GM12878 (cell line): ENCODE measurements around the gene RTN3.

ENCODE experiments used
- TF ChIP-seq, protein P1 (sequence below), 3 experiments: IDR thresholded peaks in 2 of 3; conservative IDR thresholded peaks in 1 of 3; 2 replicates each; pipeline ENCODE4 v1.5.1; 2011; ENCODE audit warnings: low read depth in 3 of 3, low read length in 3 of 3, mild to moderate bottlenecking in 3 of 3, control low read depth in 2 of 3, moderate library complexity in 2 of 3, inconsistent platforms in 1 of 3, mixed read lengths in 1 of 3; ENCODE audit not compliant: control insufficient read depth in 2 of 3, insufficient read depth in 1 of 3; ENCODE audit errors: extremely low read depth in 1 of 3
- TF ChIP-seq, protein P2 (sequence below): IDR thresholded peaks from 2 replicates; pipeline ENCODE4 v1.6.1; 2012; ENCODE audit warnings: low read depth, low read length, improper control_type of control experiment

DNA sequence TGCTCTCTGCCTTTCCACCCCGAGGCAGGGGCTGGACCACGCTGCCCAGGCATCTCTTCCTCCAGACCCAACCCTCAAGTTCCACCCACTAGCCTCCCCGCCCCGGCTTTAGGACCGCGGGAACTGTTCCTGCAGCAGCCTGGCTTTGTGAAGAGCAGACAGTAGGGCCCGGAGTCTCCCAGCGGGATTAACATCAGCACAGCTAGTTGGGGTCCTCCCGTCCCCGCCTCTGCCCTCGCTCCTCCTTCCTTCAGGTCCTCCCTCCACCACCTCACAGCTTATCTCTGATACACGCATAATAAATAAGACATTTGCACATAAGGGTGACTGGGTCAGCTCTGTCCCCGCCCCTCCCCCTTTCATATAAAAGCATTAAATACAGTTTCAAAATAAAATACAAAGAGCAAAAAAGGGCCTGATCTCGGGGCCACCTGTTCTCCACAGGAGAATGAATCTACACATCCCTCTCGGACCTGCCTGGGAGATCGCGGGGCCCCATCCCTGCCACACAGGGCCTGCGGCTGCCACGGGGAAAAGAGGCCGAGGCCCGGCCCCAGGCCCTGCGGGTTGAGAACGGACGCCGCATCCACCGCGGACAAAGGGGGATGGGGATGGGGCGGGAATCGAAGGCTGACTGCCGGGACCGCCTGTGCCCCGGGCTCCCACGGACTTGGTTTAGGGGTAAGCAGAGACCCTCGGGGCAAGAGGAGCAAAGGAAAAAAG, 80.8 kb downstream of the RTN3 start:
- TF ChIP-seq, protein P1, sequence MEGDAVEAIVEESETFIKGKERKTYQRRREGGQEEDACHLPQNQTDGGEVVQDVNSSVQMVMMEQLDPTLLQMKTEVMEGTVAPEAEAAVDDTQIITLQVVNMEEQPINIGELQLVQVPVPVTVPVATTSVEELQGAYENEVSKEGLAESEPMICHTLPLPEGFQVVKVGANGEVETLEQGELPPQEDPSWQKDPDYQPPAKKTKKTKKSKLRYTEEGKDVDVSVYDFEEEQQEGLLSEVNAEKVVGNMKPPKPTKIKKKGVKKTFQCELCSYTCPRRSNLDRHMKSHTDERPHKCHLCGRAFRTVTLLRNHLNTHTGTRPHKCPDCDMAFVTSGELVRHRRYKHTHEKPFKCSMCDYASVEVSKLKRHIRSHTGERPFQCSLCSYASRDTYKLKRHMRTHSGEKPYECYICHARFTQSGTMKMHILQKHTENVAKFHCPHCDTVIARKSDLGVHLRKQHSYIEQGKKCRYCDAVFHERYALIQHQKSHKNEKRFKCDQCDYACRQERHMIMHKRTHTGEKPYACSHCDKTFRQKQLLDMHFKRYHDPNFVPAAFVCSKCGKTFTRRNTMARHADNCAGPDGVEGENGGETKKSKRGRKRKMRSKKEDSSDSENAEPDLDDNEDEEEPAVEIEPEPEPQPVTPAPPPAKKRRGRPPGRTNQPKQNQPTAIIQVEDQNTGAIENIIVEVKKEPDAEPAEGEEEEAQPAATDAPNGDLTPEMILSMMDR (IDR thresholded peaks at IDR 0.05 in 2 of 3, conservative IDR thresholded peaks at IDR 0.05 in 1 of 3; ENCODE audit: control insufficient read depth in 2 of 3, extremely low read depth in 1 of 3, insufficient read depth in 1 of 3, low read depth in 3 of 3, low read length in 3 of 3) = no peak
- TF ChIP-seq, protein P2, sequence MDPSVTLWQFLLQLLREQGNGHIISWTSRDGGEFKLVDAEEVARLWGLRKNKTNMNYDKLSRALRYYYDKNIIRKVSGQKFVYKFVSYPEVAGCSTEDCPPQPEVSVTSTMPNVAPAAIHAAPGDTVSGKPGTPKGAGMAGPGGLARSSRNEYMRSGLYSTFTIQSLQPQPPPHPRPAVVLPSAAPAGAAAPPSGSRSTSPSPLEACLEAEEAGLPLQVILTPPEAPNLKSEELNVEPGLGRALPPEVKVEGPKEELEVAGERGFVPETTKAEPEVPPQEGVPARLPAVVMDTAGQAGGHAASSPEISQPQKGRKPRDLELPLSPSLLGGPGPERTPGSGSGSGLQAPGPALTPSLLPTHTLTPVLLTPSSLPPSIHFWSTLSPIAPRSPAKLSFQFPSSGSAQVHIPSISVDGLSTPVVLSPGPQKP = no peak
